GM12875 (cell line): ENCODE data around the gene HPCA.

Source experiments
- H3K4me3 ChIP-seq: one replicate; pipeline ENCODE4 v1.5.1; 2011; ENCODE audit warnings: low read depth, low read length, control low read depth
- CTCF ChIP-seq: IDR thresholded peaks from 2 replicates; pipeline ENCODE4 v1.5.1; 2011; ENCODE audit warnings: low read depth, mild to moderate bottlenecking, control low read depth, inconsistent platforms, low read length, moderate library complexity, borderline replicate concordance; ENCODE audit not compliant: insufficient read depth

HPCA gene

DNA sequence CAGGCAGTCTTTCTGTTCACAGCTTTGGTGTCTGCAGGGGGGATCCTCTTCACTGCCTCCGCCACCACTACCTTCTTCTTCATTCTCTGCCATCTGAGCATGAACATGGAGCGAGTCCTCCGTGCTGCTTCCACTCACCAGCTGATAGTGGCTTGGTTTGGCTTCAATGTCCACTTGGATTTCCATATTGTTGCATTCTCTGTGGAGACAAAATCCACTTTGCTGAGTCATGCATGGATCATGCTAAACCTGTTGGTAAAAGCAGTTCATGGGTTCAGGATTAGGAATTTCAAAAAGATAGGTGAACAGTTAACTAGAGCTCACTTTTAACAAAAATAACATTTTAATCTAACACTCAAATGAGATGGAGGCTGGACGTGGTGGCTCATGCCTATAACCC lies 50.8 kb downstream of the HPCA start:
- no peak for TF ChIP-seq CTCF
- H3K4me3 ChIP-seq: no peak overlapping the region

- no peak for TF ChIP-seq CTCF
- no peak overlapping the region for H3K4me3 ChIP-seq
Observed at GRCh38 chr1:32939655-32940371, 53.5 kb downstream of the HPCA start.

DNA sequence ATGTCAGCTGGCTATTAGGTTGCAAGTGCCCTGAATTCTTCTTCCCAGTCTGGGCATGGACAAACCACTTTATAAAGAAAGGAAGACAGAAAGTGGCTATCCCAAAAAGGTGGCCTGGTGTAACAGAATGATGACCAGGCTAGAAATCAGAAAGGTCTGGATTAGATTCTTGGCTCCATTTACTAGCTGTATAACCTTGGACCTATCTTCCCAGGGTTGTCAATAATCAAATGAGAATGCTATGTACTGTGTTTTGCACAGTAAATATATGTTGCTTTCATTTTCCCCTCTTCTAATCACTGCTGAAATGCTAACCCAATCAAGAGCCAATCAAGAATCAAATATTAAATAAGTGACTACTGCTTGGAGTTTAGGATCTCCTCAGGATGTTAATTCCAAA lies 57.9 kb downstream of the HPCA start:
- no peak overlapping the region for H3K4me3 ChIP-seq
- TF ChIP-seq CTCF: no peak
